Stomach (tissue), 9 donors: ENCODE data around the gene U2SURP. TPM values are rescaled to one million over a fixed set of nuclear protein-coding genes. Genes with fewer than 3 reads are reported as not detected.

ENCODE experiments used
- DNase-seq, 2 donors: peaks; one replicate each; pipeline versions ENCODE4 v3.0.0 to v3.0.0-alpha.2; 2013 to 2019
- H3K27ac ChIP-seq, 5 donors: fragments of 200-600 bp in 4 of 5; sonication (generic) in 4 of 5; one replicate each; pipeline ENCODE4 v1.5.1; 2013 to 2019; ENCODE audit warnings: mild to moderate bottlenecking in 1 of 5, moderate library complexity in 1 of 5
- H3K27me3 ChIP-seq, 3 donors: fragments of 200-600 bp; sonication (generic); one replicate each; pipeline ENCODE4 v1.5.1; 2017 to 2019; ENCODE audit warnings: mixed run types in 1 of 3
- H3K36me3 ChIP-seq, 4 donors: fragments of 200-600 bp; sonication (generic); 1 replicate in 3 of 4; 2 replicates in 1 of 4; pipeline ENCODE4 v1.5.1; 2016 to 2019
- H3K4me1 ChIP-seq, 4 donors: fragments of 200-600 bp; sonication (generic); one replicate each; pipeline ENCODE4 v1.5.1; 2016 to 2019
- H3K4me3 ChIP-seq, 4 donors: fragments of 200-600 bp; sonication (generic) in 3 of 4; one replicate each; pipeline ENCODE4 v1.5.1; 2016 to 2019; ENCODE audit warnings: mild to moderate bottlenecking in 1 of 4
- H3K9me3 ChIP-seq, 4 donors: fragments of 200-600 bp; sonication (generic); one replicate each; pipeline ENCODE4 v1.5.1; 2016 to 2019
- CTCF ChIP-seq, 7 experiments: fragments of 450-650 bp in 4 of 7; fragments of 200-600 bp in 3 of 7; sonication (generic) in 3 of 7; IDR thresholded peaks; one replicate each; pipeline ENCODE4 v1.5.1; 2016 to 2019; ENCODE audit warnings: antibody characterized with exemption in 7 of 7, control low read depth in 2 of 7, mild to moderate bottlenecking in 1 of 7
- EP300 ChIP-seq: sonication (generic); formaldehyde crosslinking; IDR thresholded peaks from one replicate; pipeline ENCODE4 v1.6.1; 2017; ENCODE audit warnings: antibody characterized with exemption
- POLR2A ChIP-seq, 4 donors: fragments of 450-650 bp; IDR thresholded peaks; one replicate each; pipeline ENCODE4 v1.6.1; 2016; ENCODE audit warnings: antibody characterized with exemption in 4 of 4, control low read depth in 2 of 4, mild to moderate bottlenecking in 1 of 4, moderate library complexity in 1 of 4
- POLR2AphosphoS5 ChIP-seq, 3 donors: sonication (generic); formaldehyde crosslinking; IDR thresholded peaks; one replicate each; pipeline ENCODE4 v1.6.1; 2016; ENCODE audit warnings: antibody characterized with exemption in 3 of 3
- WGBS, 5 donors: extraction: QIAGEN DNeasy Blood & Tissue Kit in 3 of 5; methylation state at CpG; one replicate each; pipeline versions ENCODE4 v1.1.5 to v1.1.7; 2013 to 2018; 5-methylcytosine and 5-hydroxymethylcytosine counted together
- intact Hi-C: fragments of 100-400 bp; cut with DNase I; formaldehyde crosslinking; loops from one replicate; pipeline ENCODE4 v1.15.1; 2023; ENCODE audit warnings: low total_unique reads
- polyA plus RNA-seq, 3 donors: library from polyadenylated mRNA; stranded (reverse); fragments of 200-250 nt; gene quantifications; one replicate each; pipeline ENCODE4 v1.2.3, GENCODE V29; 2013
- total RNA-seq, 5 donors: library from RNA; depleted of rRNA; stranded (reverse); fragments of >200 nt; gene quantifications; one replicate each; pipeline versions ENCODE4 v1.1.0 to v1.2.3, GENCODE V29; 2014 to 2016
- donor health status: healthy with polysubstance abuse.
- donor health status: Bipolar disorder and iron deficiency.
- donor health status: healthy.

The U2SURP gene
- total and polyA plus RNA-seq, 8 donors, result 12.8 to 156 (median 59.9) TPM

- 79 to 88% (median 80%) methylated on average over 4 of the region's 4 CpGs for WGBS, 5 donors
- intact Hi-C loops, result no loop called here
- TF ChIP-seq CTCF (IDR thresholded peaks at IDR 0.05), result no peak
- TF ChIP-seq EP300, result no peak
- no peak for TF ChIP-seq POLR2AphosphoS5 (IDR thresholded peaks at IDR 0.05)
- TF ChIP-seq POLR2A (IDR thresholded peaks at IDR 0.05), result no peak
These were observed 77.5 kb downstream of the U2SURP start for GRCh38 chr3:143078883-143079282.

GRCh38 chr3:143080196-143080595, 78.8 kb downstream of the U2SURP start:
- DNase-seq, result no peak
- Histone ChIP-seq H3K36me3 (no peaks in the 10 kb centered on the region), H3K27me3 (no peaks in the 10 kb centered on the region), H3K4me3 (no peak overlapping the region), H3K9me3 (no peaks in the 10 kb centered on the region), H3K4me1 (no peaks in the 10 kb centered on the region), H3K27ac (no peak overlapping the region)
- TF ChIP-seq EP300, result no peak
- TF ChIP-seq POLR2AphosphoS5 (IDR thresholded peaks at IDR 0.05), result no peak
- no peak for TF ChIP-seq CTCF (IDR thresholded peaks at IDR 0.05)
- no peak for TF ChIP-seq POLR2A (IDR thresholded peaks at IDR 0.05)
- intact Hi-C loops, result no loop called here
- 81 to 90% (median 88%) methylated on average over 5 of the region's 5 CpGs for WGBS, 5 donors

More at GRCh38 chr3:143078883-143079282, 77.5 kb downstream of the U2SURP start:
- no peak for DNase-seq
- no peak overlapping the region for H3K27ac ChIP-seq
- H3K36me3 ChIP-seq, result no peaks in the 10 kb centered on the region
- H3K4me3 ChIP-seq, result no peak overlapping the region
- no peaks in the 10 kb centered on the region for H3K4me1 ChIP-seq
- no peaks in the 10 kb centered on the region for H3K27me3 ChIP-seq
- H3K9me3 ChIP-seq, result no peaks in the 10 kb centered on the region

- no peak for TF ChIP-seq CTCF (IDR thresholded peaks at IDR 0.05)
- TF ChIP-seq POLR2A (IDR thresholded peaks at IDR 0.05), result no peak
- no peak for TF ChIP-seq EP300
- TF ChIP-seq POLR2AphosphoS5 (IDR thresholded peaks at IDR 0.05), result no peak
- Histone ChIP-seq H3K9me3 (no peaks in the 10 kb centered on the region), H3K4me3 (no peak overlapping the region), H3K27ac (no peak overlapping the region), H3K27me3 (no peaks in the 10 kb centered on the region), H3K36me3 (no peaks in the 10 kb centered on the region), H3K4me1 (no peaks in the 10 kb centered on the region)
- WGBS, 5 donors, result 78 to 95% (median 87%) methylated on average over 1 of the region's 1 CpG
- intact Hi-C loops, result no loop called here
- DNase-seq, result no peak
These were observed 80.0 kb downstream of the U2SURP start for GRCh38 chr3:143081365-143081764.

- WGBS, 5 donors, result 79 to 83% (median 83%) methylated on average over 19 of the region's 19 CpGs
- Histone ChIP-seq H3K4me1 (no peaks in the 10 kb centered on the region), H3K36me3 (no peaks in the 10 kb centered on the region), H3K27me3 (no peaks in the 10 kb centered on the region), H3K9me3 (no peaks in the 10 kb centered on the region), H3K4me3 (no peak overlapping the region), H3K27ac (no peak overlapping the region)
- intact Hi-C loops, result no loop called here
- TF ChIP-seq POLR2AphosphoS5 (IDR thresholded peaks at IDR 0.05) (no peak), EP300 (no peak), POLR2A (IDR thresholded peaks at IDR 0.05) (no peak), CTCF (IDR thresholded peaks at IDR 0.05) (no peak)
- DNase-seq, result no peak
These were observed 80.7 kb downstream of the U2SURP start for GRCh38 chr3:143081844-143082778.
